Measurements from ENCODE around the gene TMEM18.

TMEM18 gene

DNA sequence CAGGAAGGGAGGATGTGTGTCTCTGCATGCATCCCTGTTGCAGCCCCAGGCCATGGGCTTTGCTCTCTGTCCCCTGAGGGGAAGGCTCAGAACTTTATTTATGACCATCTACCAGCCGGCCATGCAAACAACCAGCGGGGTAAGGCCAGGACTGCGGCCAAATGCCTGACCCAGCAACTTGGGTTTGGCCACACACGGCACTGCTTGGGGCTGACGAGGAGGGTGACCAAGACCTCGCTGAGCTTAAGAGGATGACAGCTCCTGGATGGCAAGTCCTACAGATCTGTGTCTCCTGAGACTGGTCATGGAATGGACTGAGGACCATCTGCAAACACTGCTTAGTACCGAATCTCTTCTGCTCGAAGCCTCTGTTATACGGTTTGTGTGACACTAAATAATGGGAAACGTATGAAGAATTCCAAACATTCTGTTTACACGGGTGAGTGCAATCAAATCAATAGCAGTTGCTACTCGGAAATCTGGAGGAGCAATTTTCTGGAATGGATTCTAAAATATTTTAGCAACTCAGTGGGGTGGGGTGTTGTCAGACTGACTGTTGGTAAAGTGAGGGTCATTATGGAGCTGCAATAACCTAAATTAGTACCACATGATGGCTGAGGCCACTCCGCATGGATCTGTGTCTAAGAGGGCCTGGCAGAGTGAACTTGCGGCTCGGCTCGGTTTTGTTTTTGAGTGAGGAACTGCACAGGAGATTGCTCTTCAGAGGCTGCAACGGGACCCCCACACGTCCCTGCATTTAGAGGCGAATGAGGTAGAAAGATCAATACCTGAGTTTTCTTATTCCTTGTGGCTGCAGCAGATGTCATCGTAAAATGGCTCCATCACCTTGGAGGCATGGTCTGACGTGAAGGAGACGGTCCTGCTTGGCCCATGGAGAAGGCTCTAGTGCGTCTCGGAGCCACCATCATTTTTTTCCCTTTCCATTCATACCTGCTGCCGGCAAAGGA, 26.6 kb downstream of the TMEM18 start:
- DNase-seq, result no peak

DNA sequence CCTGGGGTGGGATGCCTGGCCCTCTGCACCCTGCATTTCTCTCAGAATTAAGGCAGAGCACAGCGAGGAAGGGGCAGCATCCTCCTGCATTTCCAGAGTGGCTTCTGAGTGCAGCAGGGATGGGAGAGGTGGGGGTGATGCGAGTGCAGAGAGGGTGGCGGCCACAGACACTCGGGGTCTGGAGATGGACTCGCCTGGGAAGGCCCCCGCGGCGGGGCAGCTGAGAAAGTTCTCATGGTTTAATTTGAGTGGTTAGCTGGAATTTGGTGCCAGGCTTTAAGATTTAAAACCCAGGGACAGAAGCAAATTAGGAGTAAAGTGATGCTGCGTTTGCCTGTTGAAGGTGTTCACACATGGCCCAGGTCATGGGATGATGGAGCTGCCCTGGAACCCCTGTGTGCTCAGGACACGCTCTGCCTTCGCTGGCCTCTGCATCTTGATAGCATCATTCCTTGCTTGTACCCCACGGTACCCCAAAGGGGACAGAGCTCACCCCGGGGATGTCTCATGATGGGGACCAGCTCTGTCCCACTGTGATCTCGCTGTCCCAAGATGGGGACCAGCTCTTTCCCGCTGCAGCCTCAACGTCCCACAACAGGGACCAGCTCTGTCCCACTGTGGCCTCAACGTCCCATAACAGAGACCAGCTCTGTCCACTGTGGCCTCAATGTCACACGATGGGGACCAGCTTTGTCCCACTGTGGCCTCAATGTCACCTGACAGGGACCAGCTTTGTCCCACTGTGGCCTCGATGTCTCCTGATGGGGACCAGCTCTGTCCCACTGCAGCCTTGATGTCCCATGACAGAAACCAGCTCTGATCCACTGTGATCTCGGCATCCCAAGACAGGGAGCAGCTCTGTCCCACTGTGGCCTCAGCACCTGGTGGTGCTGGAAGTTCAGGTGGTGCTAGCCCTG, 27.5 kb downstream of the TMEM18 start:
- DNase-seq, result no peak

DNA sequence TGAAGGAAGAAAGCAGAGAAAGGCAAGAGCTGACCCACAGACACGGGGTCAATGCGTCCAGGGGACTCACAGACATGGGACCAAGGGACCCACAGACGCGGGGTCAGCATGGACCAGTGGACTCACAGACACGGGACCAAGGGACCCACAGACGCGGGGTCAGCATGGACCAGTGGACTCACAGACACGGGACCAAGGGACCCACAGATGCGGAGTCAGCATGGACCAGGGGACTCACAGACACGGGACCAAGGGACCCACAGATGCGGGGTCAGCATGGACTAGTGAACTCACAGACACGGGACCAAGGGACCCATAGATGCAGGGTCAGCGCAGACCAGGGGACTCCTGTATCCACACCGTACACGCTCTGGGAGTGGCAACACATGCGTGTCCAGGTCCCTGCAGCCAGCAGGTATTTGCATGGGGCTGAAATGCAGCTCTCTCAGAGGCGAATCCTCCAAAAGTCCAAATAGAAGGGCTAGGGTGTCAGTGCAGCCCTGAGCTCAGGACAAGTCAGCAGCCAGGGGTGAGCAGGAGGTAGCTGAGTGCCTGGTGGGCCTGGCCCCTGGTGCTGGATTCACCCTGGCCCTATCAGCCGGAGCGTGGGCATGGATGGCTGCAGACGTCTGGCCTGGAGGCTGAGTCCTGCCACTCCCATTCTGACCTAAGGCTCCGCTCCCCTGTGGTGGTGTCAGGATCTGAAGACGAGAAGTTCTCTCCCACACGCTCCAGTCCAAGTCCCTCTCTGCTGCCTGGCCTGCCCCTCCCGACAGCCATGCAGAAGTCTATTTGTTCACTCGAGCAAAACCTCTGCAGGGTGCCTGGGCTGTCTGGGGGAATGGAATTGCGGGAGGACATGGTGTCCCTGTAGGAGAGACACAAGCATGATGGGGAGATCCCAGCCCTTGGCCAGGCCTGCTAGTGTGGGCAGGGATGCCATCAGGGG, 28.5 kb downstream of the TMEM18 start:
- DNase-seq, result no peak

DNA sequence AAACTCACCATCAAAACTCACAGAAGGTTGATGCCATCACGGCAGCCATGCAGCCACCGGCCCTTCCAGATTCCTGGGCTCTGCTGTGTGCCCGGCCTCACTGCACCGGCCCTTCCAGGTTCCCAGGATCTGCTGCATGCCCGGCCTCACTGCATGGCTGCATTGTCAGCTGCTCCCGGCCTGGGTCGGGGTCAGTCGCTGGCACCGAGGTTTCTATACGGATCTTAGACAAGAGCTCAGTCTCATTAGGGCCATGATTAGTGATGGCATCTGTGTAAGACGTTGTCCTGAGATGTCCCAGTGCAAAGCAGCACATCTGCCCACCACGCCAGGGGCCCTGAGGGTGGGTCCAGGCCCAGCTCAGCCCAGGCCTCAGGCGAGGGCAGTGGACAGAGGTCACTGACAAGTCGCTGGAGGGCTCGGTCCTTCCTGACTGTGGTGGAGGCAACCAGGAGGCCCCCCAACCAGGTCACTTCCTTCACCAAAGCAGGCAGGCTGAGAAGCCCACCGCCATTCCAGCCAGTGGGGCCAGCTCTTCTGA, 29.4 kb downstream of the TMEM18 start:
- no peak for DNase-seq

DNA sequence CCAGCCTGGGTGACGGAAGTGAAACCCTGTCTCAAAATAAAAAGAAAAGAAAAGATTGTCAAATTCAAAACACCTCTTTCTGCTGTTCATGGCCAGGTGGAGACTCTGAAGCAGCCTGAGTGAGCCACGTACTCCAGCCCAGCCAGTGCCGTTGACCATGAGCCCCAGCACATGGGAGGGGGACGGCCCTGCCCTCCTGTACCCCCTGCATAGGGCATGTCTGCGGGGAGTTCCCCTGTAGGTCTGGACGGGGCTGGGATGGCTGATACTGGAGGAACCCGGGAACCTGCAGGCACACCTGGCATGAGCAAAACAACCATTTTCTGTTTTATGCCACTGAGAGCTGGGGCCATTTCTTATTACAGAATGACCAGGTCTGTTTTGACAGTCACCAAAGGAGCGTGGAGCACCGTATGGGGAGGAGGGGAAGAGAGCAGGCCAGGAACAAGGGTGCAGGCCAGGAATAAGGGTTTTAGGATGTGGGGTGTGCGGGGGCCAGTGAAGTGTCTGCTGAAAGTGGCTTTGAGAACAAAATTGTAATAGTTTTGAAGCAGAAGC, 30.1 kb downstream of the TMEM18 start:
- DNase-seq, result no peak

DNA sequence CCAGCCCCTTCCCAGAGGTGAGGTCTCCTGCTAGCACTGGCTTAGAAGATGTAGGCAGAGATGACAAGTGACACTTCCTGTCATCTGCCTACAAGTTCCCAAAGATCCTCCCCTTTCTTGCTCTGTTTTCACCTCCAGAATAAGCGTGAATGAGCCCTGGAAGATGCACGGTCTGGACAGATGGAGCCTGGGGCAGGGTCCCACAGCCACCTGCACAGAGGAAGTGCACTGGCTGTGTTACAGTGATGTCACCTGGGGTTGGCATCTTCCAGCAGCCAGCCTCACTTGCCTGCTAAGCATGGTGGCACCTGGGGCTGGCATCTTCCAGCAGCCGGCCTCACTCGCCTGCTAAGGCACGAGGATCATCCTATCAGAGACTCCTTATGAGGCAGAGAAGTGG, 32.3 kb downstream of the TMEM18 start:
- DNase-seq, result no peak

GRCh38 chr2:643761-644160, 33.4 kb downstream of the TMEM18 start:
- no peak for DNase-seq

- DNase-seq, result no peak
These were observed 33.9 kb downstream of the TMEM18 start for GRCh38 chr2:643334-643733.

DNA sequence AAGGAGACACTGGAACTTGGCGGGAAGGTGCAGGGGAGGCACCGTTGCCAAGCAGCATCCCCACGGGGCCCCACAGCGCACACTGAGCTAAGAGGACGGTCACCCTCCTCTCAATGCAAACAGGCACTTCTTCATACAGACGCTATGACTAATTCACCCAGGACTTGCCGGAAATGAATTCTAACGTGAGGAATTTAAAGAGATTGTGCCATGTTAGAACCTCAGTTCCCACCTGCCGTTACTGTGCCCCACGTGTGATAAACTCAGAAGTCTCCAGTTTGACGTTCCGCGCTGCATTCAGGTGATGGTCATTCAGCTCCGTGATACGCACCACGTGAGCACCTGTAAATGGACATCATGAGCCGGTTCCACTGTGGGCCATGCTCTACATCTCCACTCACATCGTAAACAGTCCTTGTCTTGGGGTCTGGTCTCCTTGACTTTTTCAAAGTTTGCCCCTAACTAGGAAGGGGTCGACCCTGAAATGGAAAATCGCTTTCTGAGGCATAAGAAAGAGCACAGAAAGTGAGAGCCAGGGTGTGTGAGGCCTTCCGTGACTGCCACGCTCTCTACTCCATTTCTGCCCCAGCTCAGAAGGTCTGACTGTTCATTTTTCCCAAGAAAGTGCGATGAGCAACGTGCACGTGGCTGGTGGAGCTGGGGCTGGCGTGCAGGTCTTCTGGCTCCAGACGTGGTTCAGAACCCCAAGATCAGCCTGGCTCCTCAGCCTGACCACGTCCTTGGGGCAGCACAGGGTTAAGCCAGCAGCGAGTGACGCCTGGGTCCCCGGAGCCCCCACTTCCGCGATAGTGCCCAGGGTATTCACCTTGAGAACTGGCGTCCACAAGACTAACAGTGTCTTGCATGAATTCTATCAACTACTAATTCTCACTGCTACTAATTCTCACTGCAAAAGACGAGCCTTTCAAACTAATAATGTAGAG, 35.1 kb downstream of the TMEM18 start:
- DNase-seq, result no peak

DNA sequence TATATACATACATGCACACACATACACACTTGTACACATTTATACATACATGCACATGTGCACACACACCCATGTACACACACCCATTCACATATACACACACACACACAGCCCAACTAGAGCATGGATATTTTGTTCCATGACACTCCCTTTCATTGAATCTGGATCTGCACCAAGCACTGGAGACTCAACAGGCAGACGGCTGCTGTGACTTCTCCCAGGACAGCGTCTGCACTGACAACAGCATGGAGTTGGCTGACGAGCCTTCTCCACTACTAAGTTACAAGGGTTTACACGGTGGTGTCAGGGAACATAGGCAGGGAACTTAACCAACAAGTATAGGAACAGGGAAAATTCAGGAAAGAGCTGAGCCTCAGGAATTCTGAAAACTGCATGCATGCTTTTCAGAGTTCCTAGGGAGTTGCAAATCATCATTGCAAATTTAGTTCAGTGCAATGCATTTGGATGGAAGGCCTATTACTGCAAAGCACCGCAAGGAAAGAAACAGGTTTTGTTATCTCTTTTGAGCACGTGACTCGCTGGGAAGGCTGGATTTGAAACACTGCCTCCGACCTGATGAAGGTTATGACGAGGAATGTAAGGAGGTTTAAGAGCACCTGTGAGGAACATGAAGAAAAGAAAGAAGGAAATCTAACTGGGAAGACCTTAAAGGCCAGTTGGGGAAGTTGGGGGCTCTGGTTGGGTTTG, 35.9 kb downstream of the TMEM18 start:
- no peak for DNase-seq

- DNase-seq, result no peak
These were observed 37.5 kb downstream of the TMEM18 start for GRCh38 chr2:639703-640102.

- no peak for DNase-seq
These were observed 39.4 kb downstream of the TMEM18 start for GRCh38 chr2:637804-638203.

DNA sequence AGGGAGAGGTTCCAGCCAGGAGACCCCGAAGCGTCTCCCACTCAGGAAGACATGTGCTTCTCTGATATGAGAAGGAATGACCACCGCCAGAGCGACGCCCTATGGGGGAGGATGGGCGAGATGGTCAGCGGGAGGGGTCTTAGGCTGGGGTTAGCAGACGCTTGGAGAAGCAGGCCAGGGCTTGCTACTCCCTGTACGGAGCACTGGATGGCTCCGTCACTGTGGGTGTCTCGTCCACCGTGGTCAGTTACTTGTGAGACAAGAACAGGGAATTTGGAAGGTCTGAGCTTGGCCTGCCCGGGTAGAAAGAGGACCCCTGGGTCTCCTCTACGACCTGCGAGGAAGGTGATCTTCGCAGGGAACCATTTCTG, 39.8 kb downstream of the TMEM18 start:
- DNase-seq, result no peak

DNA sequence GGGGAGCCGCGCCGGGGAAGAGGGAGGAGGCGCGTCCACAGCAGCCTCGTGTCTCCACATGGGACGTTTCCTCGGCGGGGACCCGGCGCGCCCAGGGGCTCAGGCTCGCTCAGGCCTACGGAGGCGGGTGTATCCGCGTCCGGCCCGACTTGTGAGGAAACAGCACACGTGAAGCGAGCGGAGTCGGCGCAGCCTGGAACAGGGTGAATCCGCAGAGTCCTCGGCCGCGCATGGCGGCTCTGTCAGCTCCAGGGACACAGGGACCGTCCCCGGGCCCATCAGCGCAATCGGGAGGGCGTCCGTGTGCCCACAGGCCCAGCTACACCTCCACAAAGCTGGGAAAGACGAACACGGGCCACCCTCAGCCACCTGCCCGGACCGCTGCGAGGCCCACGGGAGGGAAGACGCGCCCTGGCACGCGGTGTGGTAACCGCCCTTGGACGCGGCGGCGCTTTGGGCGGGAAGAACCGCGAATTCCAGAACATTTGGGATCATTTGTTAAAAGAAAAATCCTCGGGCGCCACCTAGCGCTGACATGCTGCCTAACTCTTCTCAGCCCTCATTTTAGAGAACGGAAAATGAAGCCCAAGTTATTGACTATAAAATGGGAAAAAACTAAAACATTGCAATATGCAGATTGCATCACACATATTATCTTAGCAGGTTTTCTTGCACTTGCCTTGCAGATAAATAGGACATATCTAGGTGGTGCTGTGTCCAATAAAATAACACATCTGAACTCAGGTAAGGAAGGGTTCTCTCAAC, 40.4 kb downstream of the TMEM18 start:
- peak in 11 of 14 donors; percentile 8 to 53 (median 29) for DNase-seq

GRCh38 chr2:635687-636621, 41.3 kb downstream of the TMEM18 start:
- no peak for DNase-seq

DNA sequence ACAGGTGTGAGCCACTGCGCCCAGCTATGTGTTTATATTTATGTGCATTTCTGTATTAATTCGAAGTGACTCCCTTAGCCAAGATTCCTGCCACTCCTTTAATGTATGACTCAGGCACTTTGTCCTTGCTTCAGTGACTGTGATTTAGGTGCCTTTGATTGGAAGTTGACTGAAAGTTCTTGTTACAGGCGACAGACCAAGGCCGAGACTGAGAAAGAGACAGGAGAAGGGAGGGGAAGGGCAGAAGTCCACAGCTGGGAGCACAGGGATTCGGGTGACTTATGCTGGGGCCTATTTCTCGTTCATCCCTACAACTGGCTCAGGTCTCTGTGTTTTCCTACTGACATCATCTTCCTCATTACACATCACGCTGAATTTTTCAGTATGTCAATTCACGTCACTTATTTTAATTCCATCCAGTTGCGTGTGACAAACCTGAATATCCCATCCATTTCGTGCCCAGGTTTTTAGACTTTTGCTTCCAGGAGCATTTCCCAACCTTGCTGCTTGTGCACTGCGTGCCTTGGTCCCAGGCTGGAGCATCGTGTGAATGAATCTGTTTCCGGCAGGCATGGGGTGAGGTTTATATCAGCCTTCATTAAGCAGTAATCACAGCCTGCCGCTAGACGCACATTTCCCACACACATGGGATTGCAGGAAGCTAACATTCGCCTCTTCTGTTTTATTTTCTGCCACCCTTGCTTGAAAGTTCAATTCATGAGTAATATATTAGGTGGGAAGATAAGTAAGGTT, 42.4 kb downstream of the TMEM18 start:
- DNase-seq, result no peak

GRCh38 chr2:634041-634440, 43.2 kb downstream of the TMEM18 start:
- DNase-seq, result no peak
